HL-60 (cell line): ENCODE data around the gene CES2.

Experiments
- DNase-seq, 2 experiments: peaks; one replicate each; pipeline ENCODE4 v3.0.0-alpha.2; 2010 to 2020; ENCODE audit warnings: low read depth in 1 of 2, low spot score in 1 of 2
- H3K27ac ChIP-seq: fragments of 250-450 bp; sonication (Bioruptor Pico); replicated peaks from 2 replicates; pipeline ENCODE4 v1.5.1; 2020; ENCODE audit warnings: mild to moderate bottlenecking, moderate library complexity
- H3K27me3 ChIP-seq: fragments of 250-450 bp; sonication (Bioruptor Pico); 2 replicates; pipeline ENCODE4 v1.5.1; 2021; ENCODE audit warnings: mild to moderate bottlenecking, moderate library complexity; ENCODE audit not compliant: insufficient read depth, poor library complexity, severe bottlenecking
- H3K4me3 ChIP-seq: replicated peaks from 2 replicates; pipeline ENCODE4 v1.5.1; 2011; ENCODE audit warnings: mild to moderate bottlenecking, control low read depth, low read length; ENCODE audit not compliant: insufficient read depth
- CTCF ChIP-seq: IDR thresholded peaks from one replicate; pipeline ENCODE4 v1.5.1; 2011; ENCODE audit warnings: low read length, control low read depth, inconsistent platforms; ENCODE audit not compliant: insufficient read depth
- GABPA ChIP-seq: IDR thresholded peaks from 2 replicates; pipeline ENCODE4 v1.6.1; 2012; ENCODE audit warnings: low read depth
- POLR2AphosphoS5 ChIP-seq: IDR thresholded peaks from 2 replicates; pipeline ENCODE4 v1.6.1; 2012; ENCODE audit warnings: low read depth
- SPI1 ChIP-seq: IDR thresholded peaks from 2 replicates; pipeline ENCODE4 v1.6.1; 2012; ENCODE audit warnings: low read depth, mild to moderate bottlenecking, borderline replicate concordance
- TF ChIP-seq, protein P1 (sequence below): IDR thresholded peaks from 2 replicates; pipeline ENCODE4 v1.6.1; 2012; ENCODE audit warnings: low read depth; ENCODE audit not compliant: insufficient replicate concordance

The CES2 gene

GRCh38 chr16:66904846-66905632 lies 30.3 kb upstream of the CES2 start:
- TF ChIP-seq SPI1 (no peak), POLR2AphosphoS5 (no peak), GABPA (no peak), CTCF (no peak)
- TF ChIP-seq, protein P1, sequence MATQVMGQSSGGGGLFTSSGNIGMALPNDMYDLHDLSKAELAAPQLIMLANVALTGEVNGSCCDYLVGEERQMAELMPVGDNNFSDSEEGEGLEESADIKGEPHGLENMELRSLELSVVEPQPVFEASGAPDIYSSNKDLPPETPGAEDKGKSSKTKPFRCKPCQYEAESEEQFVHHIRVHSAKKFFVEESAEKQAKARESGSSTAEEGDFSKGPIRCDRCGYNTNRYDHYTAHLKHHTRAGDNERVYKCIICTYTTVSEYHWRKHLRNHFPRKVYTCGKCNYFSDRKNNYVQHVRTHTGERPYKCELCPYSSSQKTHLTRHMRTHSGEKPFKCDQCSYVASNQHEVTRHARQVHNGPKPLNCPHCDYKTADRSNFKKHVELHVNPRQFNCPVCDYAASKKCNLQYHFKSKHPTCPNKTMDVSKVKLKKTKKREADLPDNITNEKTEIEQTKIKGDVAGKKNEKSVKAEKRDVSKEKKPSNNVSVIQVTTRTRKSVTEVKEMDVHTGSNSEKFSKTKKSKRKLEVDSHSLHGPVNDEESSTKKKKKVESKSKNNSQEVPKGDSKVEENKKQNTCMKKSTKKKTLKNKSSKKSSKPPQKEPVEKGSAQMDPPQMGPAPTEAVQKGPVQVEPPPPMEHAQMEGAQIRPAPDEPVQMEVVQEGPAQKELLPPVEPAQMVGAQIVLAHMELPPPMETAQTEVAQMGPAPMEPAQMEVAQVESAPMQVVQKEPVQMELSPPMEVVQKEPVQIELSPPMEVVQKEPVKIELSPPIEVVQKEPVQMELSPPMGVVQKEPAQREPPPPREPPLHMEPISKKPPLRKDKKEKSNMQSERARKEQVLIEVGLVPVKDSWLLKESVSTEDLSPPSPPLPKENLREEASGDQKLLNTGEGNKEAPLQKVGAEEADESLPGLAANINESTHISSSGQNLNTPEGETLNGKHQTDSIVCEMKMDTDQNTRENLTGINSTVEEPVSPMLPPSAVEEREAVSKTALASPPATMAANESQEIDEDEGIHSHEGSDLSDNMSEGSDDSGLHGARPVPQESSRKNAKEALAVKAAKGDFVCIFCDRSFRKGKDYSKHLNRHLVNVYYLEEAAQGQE = no peak
- DNase-seq = no peak
- Histone ChIP-seq H3K27ac (no peak overlapping the region), H3K4me3 (no peak overlapping the region), H3K27me3 (no peaks in the 10 kb centered on the region)

DNA sequence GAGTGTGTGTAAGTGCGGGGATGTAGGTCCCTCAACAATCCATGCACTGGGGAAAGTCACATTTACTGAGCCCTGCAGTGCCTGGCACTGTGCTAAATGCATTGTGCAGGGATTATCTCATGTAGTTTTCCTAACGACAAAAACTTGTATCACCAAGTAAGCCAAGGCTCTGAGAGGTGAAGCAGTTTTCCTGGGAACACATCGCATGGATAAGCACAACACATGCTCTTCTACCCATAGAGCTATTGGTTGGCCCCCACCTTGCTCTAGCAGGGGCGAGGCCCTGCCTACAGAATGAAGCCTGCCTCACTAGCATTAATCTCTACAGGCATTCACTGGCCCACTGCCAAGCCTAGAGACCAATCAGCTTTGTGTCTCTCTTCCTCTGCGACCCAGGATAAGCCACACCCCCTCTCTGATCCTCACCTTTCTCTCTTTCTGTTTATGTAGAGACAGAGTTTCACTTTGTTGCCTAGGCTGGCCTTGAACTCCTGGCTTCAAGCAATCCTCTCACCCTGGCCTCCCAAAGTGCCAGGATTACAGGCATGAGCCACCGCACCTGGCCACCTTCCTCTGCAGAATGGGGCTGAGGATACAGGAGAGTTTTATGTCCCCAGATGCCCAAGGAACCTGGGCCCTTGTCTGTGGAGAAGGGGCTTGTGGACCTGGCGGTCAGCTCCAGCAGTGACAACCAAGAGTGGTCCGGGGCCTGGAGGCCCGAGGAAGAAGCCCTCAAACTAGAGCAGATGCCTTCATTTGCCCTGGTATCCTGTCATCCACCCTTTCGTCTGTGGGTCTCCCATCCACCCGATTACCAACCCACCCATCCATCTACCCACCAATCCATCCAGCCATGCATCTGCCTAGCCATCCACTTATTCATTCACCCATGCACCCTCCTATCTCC lies 29.4 kb upstream of the CES2 start:
- DNase-seq = no peak
- H3K27ac ChIP-seq = no peak overlapping the region
- TF ChIP-seq, protein P1 = no peak
- TF ChIP-seq GABPA = no peak
- TF ChIP-seq POLR2AphosphoS5 = no peak
- TF ChIP-seq CTCF = no peak
- H3K27me3 ChIP-seq = no peaks in the 10 kb centered on the region
- H3K4me3 ChIP-seq = no peak overlapping the region

- Histone ChIP-seq H3K27ac (no peak overlapping the region), H3K27me3 (no peaks in the 10 kb centered on the region), H3K4me3 (no peak overlapping the region)
- no peak for DNase-seq
- TF ChIP-seq GABPA = no peak
- no peak for TF ChIP-seq POLR2AphosphoS5
- no peak for TF ChIP-seq CTCF
- no peak for TF ChIP-seq SPI1
- TF ChIP-seq, protein P1 = no peak
These were observed 28.1 kb upstream of the CES2 start for GRCh38 chr16:66906916-66907836.
